RWPE2 (cell line): Measurements from ENCODE around the gene ADAMTS17.

Source experiments
- ATAC-seq: fragments of 200-7000 bp; cut with Tn5 transposase; 3 replicates; pipeline ENCODE4 v1.9.1; 2021; ENCODE audit warnings: low read depth
- DNase-seq: peaks from one replicate; pipeline ENCODE4 v3.0.0-alpha.2; 2020; ENCODE audit warnings: low spot score
- H3K27ac ChIP-seq: fragments of 450-650 bp; 2 replicates; pipeline ENCODE4 v1.5.1; 2017; ENCODE audit warnings: mild to moderate bottlenecking; ENCODE audit not compliant: poor library complexity, severe bottlenecking
- H3K27me3 ChIP-seq: fragments of 250-450 bp; sonication (Bioruptor Pico); 2 replicates; pipeline ENCODE4 v1.5.1; 2021; ENCODE audit warnings: mild to moderate bottlenecking, moderate library complexity; ENCODE audit not compliant: insufficient read depth, poor library complexity, severe bottlenecking
- H3K36me3 ChIP-seq: fragments of 250-450 bp; sonication (Bioruptor Pico); 2 replicates; pipeline ENCODE4 v1.5.1; 2020; ENCODE audit warnings: low read depth, mild to moderate bottlenecking, moderate library complexity
- H3K4me1 ChIP-seq: fragments of 250-450 bp; sonication (Bioruptor Pico); 2 replicates; pipeline ENCODE4 v1.5.1; 2021; ENCODE audit warnings: mild to moderate bottlenecking, moderate library complexity; ENCODE audit not compliant: insufficient read depth, poor library complexity, severe bottlenecking
- H3K4me3 ChIP-seq: fragments of 250-450 bp; sonication (Bioruptor Pico); 2 replicates; pipeline ENCODE4 v1.5.1; 2021; ENCODE audit warnings: mild to moderate bottlenecking, moderate library complexity; ENCODE audit not compliant: severe bottlenecking
- H3K9me3 ChIP-seq: fragments of 250-450 bp; sonication (Bioruptor Pico); 2 replicates; pipeline ENCODE4 v1.5.1; 2021; ENCODE audit warnings: mild to moderate bottlenecking, moderate library complexity; ENCODE audit not compliant: severe bottlenecking
- CTCF ChIP-seq: fragments of 450-650 bp; IDR thresholded peaks from one replicate; pipeline ENCODE4 v1.5.1; 2017; ENCODE audit warnings: mild to moderate bottlenecking, moderate library complexity; ENCODE audit not compliant: poor library complexity, severe bottlenecking

Gene ADAMTS17

DNA sequence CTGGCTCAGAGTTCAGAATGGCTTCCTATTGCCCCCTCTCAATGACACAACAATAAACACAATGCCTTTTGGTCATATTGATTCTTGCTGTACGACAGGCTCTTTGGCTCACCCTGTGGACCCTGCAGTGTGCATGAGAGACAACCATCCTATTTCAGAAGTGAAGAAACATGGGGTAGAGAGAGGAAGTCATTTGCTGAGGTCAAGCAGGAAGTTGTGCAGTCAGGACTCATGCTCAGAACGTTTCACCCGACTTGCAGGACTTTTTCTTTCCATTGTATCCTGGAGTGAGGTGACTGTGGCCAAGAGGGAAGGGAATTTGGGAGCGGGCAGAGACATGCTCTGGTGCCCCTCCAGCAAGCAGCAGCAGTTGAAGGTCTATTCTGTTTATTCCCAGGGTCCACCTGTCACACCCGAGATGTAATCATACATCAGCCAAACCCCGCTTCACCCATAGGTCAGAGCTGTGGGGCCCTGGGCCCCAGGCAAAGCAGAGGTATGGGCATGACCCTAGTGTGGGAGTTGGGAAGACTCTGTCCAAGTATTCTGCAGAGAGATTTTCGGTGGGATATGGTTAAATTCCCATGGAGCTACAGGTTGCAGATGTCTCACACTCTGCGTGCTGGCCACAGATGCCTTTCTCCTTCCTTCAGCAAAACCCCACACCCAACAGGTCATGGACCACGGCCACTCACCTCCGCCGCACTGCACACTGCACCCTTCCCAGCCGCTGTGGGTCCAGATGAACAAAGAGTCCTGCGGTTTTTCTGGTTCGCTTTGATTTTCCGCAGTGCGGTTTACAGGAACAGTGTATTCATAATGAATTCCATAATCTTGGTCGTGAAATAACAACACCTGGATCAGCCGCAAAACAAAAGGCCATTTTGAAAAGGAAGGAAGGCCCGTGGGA lies 290.6 kb downstream of the ADAMTS17 start:
- no peaks in the 10 kb centered on the region for H3K4me1 ChIP-seq
- DNase-seq = no peak
- H3K27ac ChIP-seq = no peak overlapping the region
- no peak overlapping the region for H3K4me3 ChIP-seq
- no peak for TF ChIP-seq CTCF
- ATAC-seq = no peak
- no peaks in the 10 kb centered on the region for H3K9me3 ChIP-seq
- H3K27me3 ChIP-seq = no peaks in the 10 kb centered on the region
- no peaks in the 10 kb centered on the region for H3K36me3 ChIP-seq

- Histone ChIP-seq H3K27ac (no peak overlapping the region), H3K4me1 (no peaks in the 10 kb centered on the region), H3K4me3 (no peak overlapping the region), H3K27me3 (no peaks in the 10 kb centered on the region), H3K36me3 (no peaks in the 10 kb centered on the region), H3K9me3 (no peaks in the 10 kb centered on the region)
- ATAC-seq (no peak), DNase-seq (peak; percentile 54)
- no peak for TF ChIP-seq CTCF
Measured at GRCh38 chr15:100049936-100050876, 291.6 kb downstream of the ADAMTS17 start.

GRCh38 chr15:100049483-100049882 lies 292.3 kb downstream of the ADAMTS17 start:
- Histone ChIP-seq H3K4me3 (no peak overlapping the region), H3K27me3 (no peaks in the 10 kb centered on the region), H3K4me1 (peaks cover under 1% of the 10 kb centered on the region), H3K27ac (no peak overlapping the region), H3K9me3 (no peaks in the 10 kb centered on the region), H3K36me3 (no peaks in the 10 kb centered on the region)
- DNase-seq (peak; percentile 35), ATAC-seq (no peak)
- TF ChIP-seq CTCF = no peak

DNA sequence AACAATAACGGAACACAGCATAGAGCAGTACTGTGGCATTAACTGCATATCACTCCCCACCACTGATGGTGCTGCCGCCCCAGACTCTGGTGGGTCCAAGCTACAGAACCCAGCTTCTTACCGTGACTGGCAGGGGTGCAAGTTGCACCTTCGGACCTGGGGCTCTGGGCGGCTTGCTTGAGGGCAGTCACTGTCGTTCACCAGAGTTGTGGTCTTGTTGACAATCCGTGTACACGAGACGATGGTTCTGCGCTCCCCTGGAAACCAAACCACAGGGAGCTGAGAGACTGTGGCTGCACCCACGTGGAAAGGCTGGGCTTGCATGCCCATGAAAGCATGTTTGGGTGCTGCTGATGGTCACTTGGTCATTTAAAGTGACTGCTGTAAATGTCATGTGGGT lies 293.0 kb downstream of the ADAMTS17 start:
- Histone ChIP-seq H3K4me1 (peaks cover 8% of the 10 kb centered on the region), H3K27me3 (no peaks in the 10 kb centered on the region), H3K4me3 (no peak overlapping the region), H3K36me3 (no peaks in the 10 kb centered on the region), H3K9me3 (no peaks in the 10 kb centered on the region), H3K27ac (no peak overlapping the region)
- DNase-seq = peak; percentile 66
- no peak for TF ChIP-seq CTCF
- ATAC-seq = no peak
